Measurements from ENCODE around the gene USP33.

USP33 gene

GRCh38 chr1:77739235-77739634 is 20.4 kb downstream of the USP33 start:
- Histone ChIP-seq H2BK120ac (ENCODE audit: low read depth, low read length) (no peak overlapping the region), H2AFZ (ENCODE audit: low read depth, low read length) (no peak overlapping the region), H3K36me3 (ENCODE audit: control insufficient read depth in 1 of 2, insufficient read depth in 2 of 2, low read depth in 1 of 2, low read length in 2 of 2) (peaks cover 3 to 57% of the 10 kb centered on the region in 2 experiments), H3K4me2 (ENCODE audit: low read length, poor library complexity, severe bottlenecking) (no peak overlapping the region), H3K18ac (ENCODE audit: low read depth in 1 of 2, low read length in 2 of 2) (no peak overlapping the region), H3K79me1 (replicated peaks; ENCODE audit: low read length, poor library complexity, severe bottlenecking) (peaks cover 12% of the 10 kb centered on the region), H2BK5ac (ENCODE audit: low read depth, low read length, poor library complexity, severe bottlenecking) (no peak overlapping the region), H3K9me3 (ENCODE audit: control insufficient read depth, low read length) (no peaks in the 10 kb centered on the region), H3K9ac (ENCODE audit: low read length) (no peak overlapping the region), H4K8ac (ENCODE audit: low read length) (no peak overlapping the region), H3K27ac (ENCODE audit: low read length, poor library complexity, severe bottlenecking) (no peak overlapping the region), H3K4ac (ENCODE audit: low read depth in 1 of 2, low read length in 2 of 2) (no peak overlapping the region), H3K4me1 (ENCODE audit: control insufficient read depth, insufficient read depth, low read depth, low read length) (no peaks in the 10 kb centered on the region), H3K14ac (ENCODE audit: low read length in 2 of 2) (no peak overlapping the region), H3K4me3 (ENCODE audit: insufficient read depth in 1 of 2, low read depth in 1 of 2, low read length in 2 of 2) (no peak overlapping the region), H2AK5ac (ENCODE audit: low read length, severe bottlenecking) (no peak overlapping the region), H2BK15ac (ENCODE audit: low read depth, poor library complexity, severe bottlenecking) (no peak overlapping the region), H4K91ac (ENCODE audit: low read length) (no peak overlapping the region), H3K23ac (ENCODE audit: low read length in 2 of 2) (no peak overlapping the region), H3K27me3 (ENCODE audit: control insufficient read depth in 1 of 2, insufficient read depth in 1 of 2, low read length in 2 of 2) (no peaks in the 10 kb centered on the region), H2BK12ac (ENCODE audit: low read length in 2 of 2) (no peak overlapping the region)
- DNase-seq: no peak
- WGBS: no CpG with 5 or more reads among the region's 1 CpG

- DNase-seq: no peak
- Histone ChIP-seq H3K27ac (ENCODE audit: low read length, poor library complexity, severe bottlenecking) (no peak overlapping the region), H3K23ac (ENCODE audit: low read length in 2 of 2) (no peak overlapping the region), H3K18ac (ENCODE audit: low read depth in 1 of 2, low read length in 2 of 2) (no peak overlapping the region), H2BK15ac (ENCODE audit: low read depth, poor library complexity, severe bottlenecking) (no peak overlapping the region), H4K8ac (ENCODE audit: low read length) (no peak overlapping the region), H2BK5ac (ENCODE audit: low read depth, low read length, poor library complexity, severe bottlenecking) (no peak overlapping the region), H2BK120ac (ENCODE audit: low read depth, low read length) (no peak overlapping the region), H3K79me1 (replicated peaks; ENCODE audit: low read length, poor library complexity, severe bottlenecking) (peaks cover 17% of the 10 kb centered on the region), H2BK12ac (ENCODE audit: low read length in 2 of 2) (no peak overlapping the region), H3K9me3 (ENCODE audit: control insufficient read depth, low read length) (no peaks in the 10 kb centered on the region), H3K27me3 (ENCODE audit: control insufficient read depth in 1 of 2, insufficient read depth in 1 of 2, low read length in 2 of 2) (no peaks in the 10 kb centered on the region), H3K4me3 (ENCODE audit: insufficient read depth in 1 of 2, low read depth in 1 of 2, low read length in 2 of 2) (no peak overlapping the region), H4K91ac (ENCODE audit: low read length) (no peak overlapping the region), H3K4me2 (ENCODE audit: low read length, poor library complexity, severe bottlenecking) (no peak overlapping the region), H3K14ac (ENCODE audit: low read length in 2 of 2) (no peak overlapping the region), H3K4me1 (ENCODE audit: control insufficient read depth, insufficient read depth, low read depth, low read length) (no peaks in the 10 kb centered on the region), H2AFZ (ENCODE audit: low read depth, low read length) (no peak overlapping the region), H3K9ac (ENCODE audit: low read length) (no peak overlapping the region), H3K4ac (ENCODE audit: low read depth in 1 of 2, low read length in 2 of 2) (no peak overlapping the region), H3K36me3 (ENCODE audit: control insufficient read depth in 1 of 2, insufficient read depth in 2 of 2, low read depth in 1 of 2, low read length in 2 of 2) (peaks cover 15 to 90% of the 10 kb centered on the region in 2 experiments), H2AK5ac (ENCODE audit: low read length, severe bottlenecking) (no peak overlapping the region)
- no CpG with 5 or more reads among the region's 1 CpG for WGBS
These were observed 27.6 kb downstream of the USP33 start for GRCh38 chr1:77732090-77732489.

DNA sequence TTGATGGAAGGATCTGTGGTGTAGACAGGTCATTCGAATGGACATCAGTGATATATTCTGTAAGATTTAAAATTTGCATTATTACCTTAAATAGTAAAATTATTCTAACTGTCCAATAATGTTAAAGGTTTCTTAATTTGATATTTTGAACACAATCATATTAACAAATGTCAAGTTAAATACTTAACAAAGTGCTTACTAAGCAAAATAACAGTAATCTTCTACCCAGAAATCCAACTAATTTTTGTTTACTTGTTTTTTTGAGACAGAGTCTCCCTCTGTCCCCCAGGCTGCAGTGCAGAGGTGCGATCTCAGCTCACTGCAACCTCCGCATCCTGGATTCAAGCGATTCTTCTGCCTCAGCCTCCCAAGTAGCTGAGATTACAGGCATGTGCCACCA is 33.9 kb downstream of the USP33 start:
- no peak overlapping the region for H3K4me3 ChIP-seq (ENCODE audit: insufficient read depth in 1 of 2, low read depth in 1 of 2, low read length in 2 of 2)
- H3K9ac ChIP-seq (ENCODE audit: low read length): no peak overlapping the region
- H3K4me1 ChIP-seq (ENCODE audit: control insufficient read depth, insufficient read depth, low read depth, low read length): no peaks in the 10 kb centered on the region
- no peak overlapping the region for H2BK15ac ChIP-seq (ENCODE audit: low read depth, poor library complexity, severe bottlenecking)
- no peak overlapping the region for H3K18ac ChIP-seq (ENCODE audit: low read depth in 1 of 2, low read length in 2 of 2)
- H2AFZ ChIP-seq (ENCODE audit: low read depth, low read length): no peak overlapping the region
- H2AK5ac ChIP-seq (ENCODE audit: low read length, severe bottlenecking): no peak overlapping the region
- no peak overlapping the region for H3K23ac ChIP-seq (ENCODE audit: low read length in 2 of 2)
- H2BK120ac ChIP-seq (ENCODE audit: low read depth, low read length): no peak overlapping the region
- no peak overlapping the region for H4K91ac ChIP-seq (ENCODE audit: low read length)
- no peaks in the 10 kb centered on the region for H3K9me3 ChIP-seq (ENCODE audit: control insufficient read depth, low read length)
- H3K4me2 ChIP-seq (ENCODE audit: low read length, poor library complexity, severe bottlenecking): no peak overlapping the region
- no peak overlapping the region for H3K4ac ChIP-seq (ENCODE audit: low read depth in 1 of 2, low read length in 2 of 2)
- peaks cover 9% of the 10 kb centered on the region for H3K79me1 ChIP-seq (replicated peaks; ENCODE audit: low read length, poor library complexity, severe bottlenecking)
- DNase-seq: no peak
- no peaks in the 10 kb centered on the region for H3K27me3 ChIP-seq (ENCODE audit: control insufficient read depth in 1 of 2, insufficient read depth in 1 of 2, low read length in 2 of 2)
- WGBS: 97% methylated on average over 3 of the region's 4 CpGs
- no peak overlapping the region for H2BK5ac ChIP-seq (ENCODE audit: low read depth, low read length, poor library complexity, severe bottlenecking)
- H3K14ac ChIP-seq (ENCODE audit: low read length in 2 of 2): no peak overlapping the region
- no peak overlapping the region for H3K27ac ChIP-seq (ENCODE audit: low read length, poor library complexity, severe bottlenecking)
- H3K36me3 ChIP-seq (ENCODE audit: control insufficient read depth in 1 of 2, insufficient read depth in 2 of 2, low read depth in 1 of 2, low read length in 2 of 2): peaks cover 18 to 99% of the 10 kb centered on the region in 2 experiments
- H2BK12ac ChIP-seq (ENCODE audit: low read length in 2 of 2): no peak overlapping the region
- H4K8ac ChIP-seq (ENCODE audit: low read length): no peak overlapping the region

- H3K14ac ChIP-seq (ENCODE audit: low read length in 2 of 2): no peak overlapping the region
- H2AK5ac ChIP-seq (ENCODE audit: low read length, severe bottlenecking): no peak overlapping the region
- H2BK5ac ChIP-seq (ENCODE audit: low read depth, low read length, poor library complexity, severe bottlenecking): no peak overlapping the region
- WGBS: 100% methylated on average over 1 of the region's 2 CpGs
- H3K27ac ChIP-seq (ENCODE audit: low read length, poor library complexity, severe bottlenecking): no peak overlapping the region
- H3K9ac ChIP-seq (ENCODE audit: low read length): no peak overlapping the region
- H2BK12ac ChIP-seq (ENCODE audit: low read length in 2 of 2): no peak overlapping the region
- H3K4me3 ChIP-seq (ENCODE audit: insufficient read depth in 1 of 2, low read depth in 1 of 2, low read length in 2 of 2): no peak overlapping the region
- H3K23ac ChIP-seq (ENCODE audit: low read length in 2 of 2): no peak overlapping the region
- no peak overlapping the region for H2BK15ac ChIP-seq (ENCODE audit: low read depth, poor library complexity, severe bottlenecking)
- no peak overlapping the region for H3K4ac ChIP-seq (ENCODE audit: low read depth in 1 of 2, low read length in 2 of 2)
- no peak overlapping the region for H4K91ac ChIP-seq (ENCODE audit: low read length)
- no peaks in the 10 kb centered on the region for H3K4me1 ChIP-seq (ENCODE audit: control insufficient read depth, insufficient read depth, low read depth, low read length)
- peaks cover 16 to 92% of the 10 kb centered on the region in 2 experiments for H3K36me3 ChIP-seq (ENCODE audit: control insufficient read depth in 1 of 2, insufficient read depth in 2 of 2, low read depth in 1 of 2, low read length in 2 of 2)
- no peak overlapping the region for H3K4me2 ChIP-seq (ENCODE audit: low read length, poor library complexity, severe bottlenecking)
- H2BK120ac ChIP-seq (ENCODE audit: low read depth, low read length): no peak overlapping the region
- no peak overlapping the region for H2AFZ ChIP-seq (ENCODE audit: low read depth, low read length)
- no peaks in the 10 kb centered on the region for H3K9me3 ChIP-seq (ENCODE audit: control insufficient read depth, low read length)
- peaks cover 11% of the 10 kb centered on the region for H3K79me1 ChIP-seq (replicated peaks; ENCODE audit: low read length, poor library complexity, severe bottlenecking)
- no peak for DNase-seq
- H4K8ac ChIP-seq (ENCODE audit: low read length): no peak overlapping the region
- H3K27me3 ChIP-seq (ENCODE audit: control insufficient read depth in 1 of 2, insufficient read depth in 1 of 2, low read length in 2 of 2): no peaks in the 10 kb centered on the region
- no peak overlapping the region for H3K18ac ChIP-seq (ENCODE audit: low read depth in 1 of 2, low read length in 2 of 2)
These were observed 41.5 kb downstream of the USP33 start for GRCh38 chr1:77718181-77718580.

All from mesenchymal stem cell (in vitro differentiated cells and primary cell).